Activated CD4-positive, alpha-beta memory T cell treated with anti-CD3 and anti-CD28 coated beads for 36 hours (primary cell): ENCODE measurements around the gene CADPS2. TPM values are rescaled to one million over a fixed set of nuclear protein-coding genes. Genes with fewer than 3 reads are reported as not detected.

ENCODE experiments used
- CTCF ChIA-PET: fragments of 350-600 bp; sonication (Branson Sonifier 250); formaldehyde crosslinking; loops from one replicate; lab custom pipeline; 2021; ENCODE audit warnings: antibody characterized with exemption, inconsistent platforms; lab: Charles Lee
- POLR2A ChIA-PET: fragments of 350-600 bp; sonication (Branson Sonifier 250); formaldehyde crosslinking; loops from one replicate; lab custom pipeline; 2021; ENCODE audit warnings: antibody characterized with exemption; lab: Charles Lee
- DNase-seq: peaks from one replicate; pipeline ENCODE4 v3.0.0-alpha.2; 2020
- H3K27ac Mint-ChIP-seq: one replicate; pipeline ENCODE4 v1.8.0; 2021; ENCODE audit warnings: mixed read lengths
- H3K27me3 Mint-ChIP-seq: one replicate; pipeline ENCODE4 v1.8.0; 2021; ENCODE audit warnings: mixed read lengths
- H3K36me3 Mint-ChIP-seq: one replicate; pipeline ENCODE4 v1.8.0; 2021; ENCODE audit warnings: mixed read lengths
- H3K4me1 Mint-ChIP-seq: one replicate; pipeline ENCODE4 v1.8.0; 2021; ENCODE audit warnings: low read depth, mixed read lengths
- H3K4me3 Mint-ChIP-seq: one replicate; pipeline ENCODE4 v1.8.0; 2021; ENCODE audit warnings: mild to moderate bottlenecking, mixed read lengths
- H3K9me3 Mint-ChIP-seq: one replicate; pipeline ENCODE4 v1.8.0; 2021; ENCODE audit warnings: mixed read lengths
- intact Hi-C: fragments of 100-400 bp; cut with micrococcal nuclease; formaldehyde crosslinking; loops from one replicate; pipeline ENCODE4 v1.15.1; 2023
- total RNA-seq, 2 experiments: library from RNA; stranded (reverse); gene quantifications; one replicate each; pipeline ENCODE4 v1.2.3, GENCODE V29; 2021

Gene CADPS2
- total RNA-seq, 2 experiments from 2014 or later, result not detected

- H3K4me1 Mint-ChIP-seq, result no peaks in the 10 kb centered on the region
- intact Hi-C loops, result no loop called here
These were observed 286.2 kb downstream of the CADPS2 start for GRCh38 chr7:122600042-122600441.

GRCh38 chr7:122597277-122597676 lies 289.0 kb downstream of the CADPS2 start:
- intact Hi-C loops, result no loop called here
- H3K9me3 Mint-ChIP-seq, result peaks cover 4% of the 10 kb centered on the region
- no peak overlapping the region for H3K4me3 Mint-ChIP-seq
- H3K36me3 Mint-ChIP-seq, result no peaks in the 10 kb centered on the region
- H3K27ac Mint-ChIP-seq, result no peak overlapping the region
- DNase-seq, result no peak
- H3K4me1 Mint-ChIP-seq, result no peaks in the 10 kb centered on the region
- ChIA-PET CTCF (no interaction called here), POLR2A (no interaction called here)
- H3K27me3 Mint-ChIP-seq, result no peaks in the 10 kb centered on the region

More at GRCh38 chr7:122600042-122600441, 286.2 kb downstream of the CADPS2 start:
- H3K27ac Mint-ChIP-seq, result no peak overlapping the region
- ChIA-PET CTCF (no interaction called here), POLR2A (no interaction called here)
- H3K9me3 Mint-ChIP-seq, result peaks cover 4% of the 10 kb centered on the region
- no peak for DNase-seq
- H3K4me3 Mint-ChIP-seq, result no peak overlapping the region
- H3K36me3 Mint-ChIP-seq, result no peaks in the 10 kb centered on the region
- no peaks in the 10 kb centered on the region for H3K27me3 Mint-ChIP-seq

- intact Hi-C loops, result no loop called here
- Mint-ChIP-seq H3K27ac (no peak overlapping the region), H3K4me1 (no peaks in the 10 kb centered on the region), H3K27me3 (no peaks in the 10 kb centered on the region), H3K9me3 (peaks cover 7% of the 10 kb centered on the region), H3K4me3 (no peak overlapping the region), H3K36me3 (no peaks in the 10 kb centered on the region)
- CTCF ChIA-PET, result no interaction called here
- no peak for DNase-seq
- POLR2A ChIA-PET, result no interaction called here
These were observed 290.4 kb downstream of the CADPS2 start for GRCh38 chr7:122595885-122596284.

GRCh38 chr7:122588621-122589020 lies 297.6 kb downstream of the CADPS2 start:
- CTCF ChIA-PET, result no interaction called here
- H3K36me3 Mint-ChIP-seq, result no peaks in the 10 kb centered on the region
- no peak for DNase-seq
- no peak overlapping the region for H3K27ac Mint-ChIP-seq
- no peaks in the 10 kb centered on the region for H3K4me1 Mint-ChIP-seq
- no peak overlapping the region for H3K4me3 Mint-ChIP-seq
- peaks cover 2% of the 10 kb centered on the region for H3K9me3 Mint-ChIP-seq
- no peaks in the 10 kb centered on the region for H3K27me3 Mint-ChIP-seq
- POLR2A ChIA-PET, result no interaction called here
- intact Hi-C loops, result no loop called here

- no peaks in the 10 kb centered on the region for H3K36me3 Mint-ChIP-seq
- no peaks in the 10 kb centered on the region for H3K9me3 Mint-ChIP-seq
- intact Hi-C loops, result no loop called here
- no peak overlapping the region for H3K27ac Mint-ChIP-seq
- ChIA-PET CTCF (no interaction called here), POLR2A (no interaction called here)
- no peak overlapping the region for H3K4me3 Mint-ChIP-seq
- no peaks in the 10 kb centered on the region for H3K4me1 Mint-ChIP-seq
- no peak for DNase-seq
- H3K27me3 Mint-ChIP-seq, result no peaks in the 10 kb centered on the region
These were observed 301.5 kb downstream of the CADPS2 start for GRCh38 chr7:122584676-122585251.

GRCh38 chr7:122578350-122578749 lies 307.9 kb downstream of the CADPS2 start:
- Mint-ChIP-seq H3K9me3 (peaks cover 5% of the 10 kb centered on the region), H3K27ac (no peak overlapping the region), H3K4me3 (no peak overlapping the region), H3K4me1 (no peaks in the 10 kb centered on the region), H3K36me3 (no peaks in the 10 kb centered on the region), H3K27me3 (no peaks in the 10 kb centered on the region)
- no peak for DNase-seq
- intact Hi-C loops, result no loop called here
- POLR2A ChIA-PET, result no interaction called here
- CTCF ChIA-PET, result no interaction called here

GRCh38 chr7:122577449-122578003 lies 308.7 kb downstream of the CADPS2 start:
- intact Hi-C loops, result no loop called here
- H3K4me1 Mint-ChIP-seq, result no peaks in the 10 kb centered on the region
- H3K4me3 Mint-ChIP-seq, result no peak overlapping the region
- ChIA-PET CTCF (no interaction called here), POLR2A (no interaction called here)
- H3K36me3 Mint-ChIP-seq, result no peaks in the 10 kb centered on the region
- H3K27me3 Mint-ChIP-seq, result no peaks in the 10 kb centered on the region
- peaks cover 7% of the 10 kb centered on the region for H3K9me3 Mint-ChIP-seq
- no peak for DNase-seq
- no peak overlapping the region for H3K27ac Mint-ChIP-seq

- Mint-ChIP-seq H3K27ac (no peak overlapping the region), H3K9me3 (peaks cover 5% of the 10 kb centered on the region), H3K4me3 (no peak overlapping the region), H3K36me3 (no peaks in the 10 kb centered on the region), H3K27me3 (no peaks in the 10 kb centered on the region), H3K4me1 (no peaks in the 10 kb centered on the region)
- DNase-seq, result no peak
- CTCF ChIA-PET, result no interaction called here
- intact Hi-C loops, result no loop called here
- POLR2A ChIA-PET, result no interaction called here
These were observed 313.6 kb downstream of the CADPS2 start for GRCh38 chr7:122572706-122573105.

GRCh38 chr7:122561326-122561725 lies 324.9 kb downstream of the CADPS2 start:
- Mint-ChIP-seq H3K27ac (no peak overlapping the region), H3K4me3 (no peak overlapping the region), H3K9me3 (no peaks in the 10 kb centered on the region), H3K4me1 (no peaks in the 10 kb centered on the region), H3K36me3 (no peaks in the 10 kb centered on the region), H3K27me3 (no peaks in the 10 kb centered on the region)
- ChIA-PET CTCF (no interaction called here), POLR2A (no interaction called here)
- no peak for DNase-seq
- intact Hi-C loops, result no loop called here

GRCh38 chr7:122556873-122557542 lies 329.3 kb downstream of the CADPS2 start:
- Mint-ChIP-seq H3K36me3 (no peaks in the 10 kb centered on the region), H3K4me1 (no peaks in the 10 kb centered on the region), H3K27ac (no peak overlapping the region), H3K4me3 (no peak overlapping the region), H3K27me3 (no peaks in the 10 kb centered on the region), H3K9me3 (peaks cover 2% of the 10 kb centered on the region)
- ChIA-PET POLR2A (no interaction called here), CTCF (interaction anchor here (0.7 kb wide), 1 partner anchor 69 kb away, joined by 3 read pairs; no protein-coding TSS in a partner anchor)
- intact Hi-C loops, result no loop called here
- no peak for DNase-seq

- Mint-ChIP-seq H3K27ac (no peak overlapping the region), H3K27me3 (no peaks in the 10 kb centered on the region), H3K4me3 (no peak overlapping the region), H3K9me3 (peaks cover 2% of the 10 kb centered on the region), H3K4me1 (no peaks in the 10 kb centered on the region), H3K36me3 (no peaks in the 10 kb centered on the region)
- CTCF ChIA-PET, result interaction anchor here (0.7 kb wide), 1 partner anchor 68 kb away, joined by 3 read pairs; no protein-coding TSS in a partner anchor
- intact Hi-C loops, result no loop called here
- POLR2A ChIA-PET, result no interaction called here
- DNase-seq, result no peak
These were observed 330.0 kb downstream of the CADPS2 start for GRCh38 chr7:122556219-122556618.

GRCh38 chr7:122553761-122554160 lies 332.5 kb downstream of the CADPS2 start:
- DNase-seq, result no peak
- POLR2A ChIA-PET, result no interaction called here
- H3K4me3 Mint-ChIP-seq, result no peak overlapping the region
- no peaks in the 10 kb centered on the region for H3K27me3 Mint-ChIP-seq
- no peaks in the 10 kb centered on the region for H3K36me3 Mint-ChIP-seq
- peaks cover 2% of the 10 kb centered on the region for H3K9me3 Mint-ChIP-seq
- intact Hi-C loops, result no loop called here
- H3K4me1 Mint-ChIP-seq, result no peaks in the 10 kb centered on the region
- H3K27ac Mint-ChIP-seq, result no peak overlapping the region
- CTCF ChIA-PET, result no interaction called here

- intact Hi-C loops, result no loop called here
- H3K36me3 Mint-ChIP-seq, result no peaks in the 10 kb centered on the region
- CTCF ChIA-PET, result no interaction called here
- H3K27me3 Mint-ChIP-seq, result no peaks in the 10 kb centered on the region
- peaks cover 2% of the 10 kb centered on the region for H3K9me3 Mint-ChIP-seq
- no peak overlapping the region for H3K4me3 Mint-ChIP-seq
- POLR2A ChIA-PET, result no interaction called here
- H3K4me1 Mint-ChIP-seq, result no peaks in the 10 kb centered on the region
- H3K27ac Mint-ChIP-seq, result no peak overlapping the region
- no peak for DNase-seq
These were observed 333.5 kb downstream of the CADPS2 start for GRCh38 chr7:122552769-122553168.
